ENCODE measurements around the gene TTLL7.

GRCh38 chr1:83828456-83828855 lies 170.5 kb downstream of the TTLL7 start:
- TF ChIP-seq, protein P1, sequence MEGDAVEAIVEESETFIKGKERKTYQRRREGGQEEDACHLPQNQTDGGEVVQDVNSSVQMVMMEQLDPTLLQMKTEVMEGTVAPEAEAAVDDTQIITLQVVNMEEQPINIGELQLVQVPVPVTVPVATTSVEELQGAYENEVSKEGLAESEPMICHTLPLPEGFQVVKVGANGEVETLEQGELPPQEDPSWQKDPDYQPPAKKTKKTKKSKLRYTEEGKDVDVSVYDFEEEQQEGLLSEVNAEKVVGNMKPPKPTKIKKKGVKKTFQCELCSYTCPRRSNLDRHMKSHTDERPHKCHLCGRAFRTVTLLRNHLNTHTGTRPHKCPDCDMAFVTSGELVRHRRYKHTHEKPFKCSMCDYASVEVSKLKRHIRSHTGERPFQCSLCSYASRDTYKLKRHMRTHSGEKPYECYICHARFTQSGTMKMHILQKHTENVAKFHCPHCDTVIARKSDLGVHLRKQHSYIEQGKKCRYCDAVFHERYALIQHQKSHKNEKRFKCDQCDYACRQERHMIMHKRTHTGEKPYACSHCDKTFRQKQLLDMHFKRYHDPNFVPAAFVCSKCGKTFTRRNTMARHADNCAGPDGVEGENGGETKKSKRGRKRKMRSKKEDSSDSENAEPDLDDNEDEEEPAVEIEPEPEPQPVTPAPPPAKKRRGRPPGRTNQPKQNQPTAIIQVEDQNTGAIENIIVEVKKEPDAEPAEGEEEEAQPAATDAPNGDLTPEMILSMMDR (IDR thresholded peaks at IDR 0.05): no peak
- TF ChIP-seq POLR2A (IDR thresholded peaks at IDR 0.05; ENCODE audit: low read length): no peak
- TF ChIP-seq SMC3 (IDR thresholded peaks at IDR 0.05): no peak
- no peak for TF ChIP-seq TFCP2L1 (CRISPR knock-in tag; IDR thresholded peaks at IDR 0.05)
- no peak for TF ChIP-seq HDAC2 (IDR thresholded peaks at IDR 0.05)
- TF ChIP-seq CEBPB (IDR thresholded peaks at IDR 0.05): no peak
- TF ChIP-seq KDM5A (IDR thresholded peaks at IDR 0.05): no peak
- TF ChIP-seq, protein P2, sequence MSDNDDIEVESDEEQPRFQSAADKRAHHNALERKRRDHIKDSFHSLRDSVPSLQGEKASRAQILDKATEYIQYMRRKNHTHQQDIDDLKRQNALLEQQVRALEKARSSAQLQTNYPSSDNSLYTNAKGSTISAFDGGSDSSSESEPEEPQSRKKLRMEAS (IDR thresholded peaks at IDR 0.05): no peak
- no peak for TF ChIP-seq EP300 (IDR thresholded peaks at IDR 0.05)
- no peak for TF ChIP-seq CHD2 (IDR thresholded peaks at IDR 0.05; ENCODE audit: low read length, partially characterized antibody)
